Measurements from ENCODE around the gene ADGRF1. TPM values are rescaled to one million over a fixed set of nuclear protein-coding genes. Genes with fewer than 3 reads are reported as not detected.

The ADGRF1 gene
- total RNA-seq, 1 donor from 2014 or later = not detected

DNA sequence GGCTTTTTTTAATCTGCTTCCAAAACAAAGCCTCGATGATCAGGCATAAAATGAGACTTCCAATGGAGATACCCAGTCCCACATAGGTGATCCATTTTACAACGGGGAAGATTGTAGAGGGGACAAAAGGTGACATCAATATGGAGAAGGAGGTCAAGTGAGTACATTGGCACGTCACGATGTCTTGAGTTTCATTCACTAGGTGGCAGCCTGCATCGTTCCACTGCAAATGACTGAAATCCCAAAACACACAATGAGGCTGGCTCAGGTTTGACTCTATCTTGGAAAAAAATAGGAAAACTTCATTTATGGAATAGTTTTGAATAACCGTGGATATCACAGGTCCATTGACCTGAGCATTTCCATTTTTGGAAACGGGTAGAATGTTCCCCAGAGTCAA is 32.5 kb downstream of the ADGRF1 start:
- Mint-ChIP-seq H3K9me3 (ENCODE audit: unreplicated experiment) (no peaks in the 10 kb centered on the region), H3K4me1 (ENCODE audit: unreplicated experiment) (no peaks in the 10 kb centered on the region), H3K4me3 (ENCODE audit: unreplicated experiment) (no peak overlapping the region), H3K27ac (ENCODE audit: unreplicated experiment) (no peak overlapping the region), H3K36me3 (ENCODE audit: unreplicated experiment) (no peaks in the 10 kb centered on the region), H3K27me3 (ENCODE audit: unreplicated experiment) (peaks cover 26% of the 10 kb centered on the region)
- no peak for DNase-seq (ENCODE audit: extremely low spot score, unreplicated experiment)
- no peak for TF ChIP-seq CTCF (IDR thresholded peaks at IDR 0.05)

DNA sequence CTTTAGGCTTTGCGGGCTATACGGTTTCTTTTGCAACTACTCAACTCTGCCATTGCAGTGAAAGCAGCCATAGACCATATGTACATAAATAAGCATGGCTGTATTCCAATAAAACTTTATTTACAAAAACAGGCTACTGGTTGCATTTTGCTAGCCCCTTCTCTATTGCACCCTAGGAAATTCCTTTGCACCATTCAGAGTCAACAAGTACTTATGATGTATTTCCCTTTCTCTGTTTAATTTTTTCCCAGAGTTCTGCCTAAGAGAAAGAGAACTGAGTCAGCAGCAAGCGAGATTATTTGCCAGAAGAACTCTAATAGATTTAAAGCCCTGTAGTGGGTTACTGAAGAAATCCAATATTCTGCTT is 33.8 kb downstream of the ADGRF1 start:
- DNase-seq (ENCODE audit: extremely low spot score, unreplicated experiment) = no peak
- Mint-ChIP-seq H3K4me3 (ENCODE audit: unreplicated experiment) (no peak overlapping the region), H3K36me3 (ENCODE audit: unreplicated experiment) (no peaks in the 10 kb centered on the region), H3K27ac (ENCODE audit: unreplicated experiment) (no peak overlapping the region), H3K4me1 (ENCODE audit: unreplicated experiment) (no peaks in the 10 kb centered on the region), H3K9me3 (ENCODE audit: unreplicated experiment) (no peaks in the 10 kb centered on the region), H3K27me3 (ENCODE audit: unreplicated experiment) (peaks cover 29% of the 10 kb centered on the region)
- TF ChIP-seq CTCF (IDR thresholded peaks at IDR 0.05) = no peak

DNA sequence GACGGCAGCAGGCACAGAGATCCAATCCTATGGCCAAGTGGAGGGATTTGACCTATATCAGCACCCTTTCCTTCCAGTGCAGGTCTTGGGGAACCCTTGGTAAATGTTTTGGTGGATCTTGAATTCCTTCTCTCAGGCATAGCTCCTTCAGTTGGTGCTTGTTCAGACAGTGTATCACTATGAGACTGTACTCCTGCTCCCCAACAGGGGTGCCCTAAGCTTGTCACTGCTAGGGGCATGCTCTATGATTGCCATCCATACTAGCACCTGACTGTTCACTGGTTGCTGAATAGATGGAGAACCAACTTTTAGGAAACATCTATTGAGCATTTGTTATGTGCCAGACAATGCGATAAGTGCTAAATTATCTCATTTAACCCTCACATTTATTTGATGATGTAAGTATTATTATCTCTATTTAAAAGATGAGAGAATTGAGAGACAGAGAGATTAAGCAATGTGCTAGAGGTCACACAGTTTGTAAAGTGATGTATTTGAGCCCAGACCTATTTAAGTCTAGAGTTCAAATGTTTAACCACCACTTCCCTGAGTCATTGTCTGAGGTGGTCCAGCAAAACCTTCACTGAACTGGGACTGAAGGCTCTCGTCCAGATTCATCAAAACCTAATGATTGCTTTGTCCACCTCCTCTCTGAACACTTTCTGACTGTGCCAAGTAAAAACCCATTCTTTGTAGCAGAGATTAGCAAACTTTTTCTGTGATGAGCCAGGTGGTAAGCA is 34.3 kb downstream of the ADGRF1 start:
- Mint-ChIP-seq H3K27me3 (ENCODE audit: unreplicated experiment) (peaks cover 27% of the 10 kb centered on the region), H3K4me3 (ENCODE audit: unreplicated experiment) (no peak overlapping the region), H3K4me1 (ENCODE audit: unreplicated experiment) (no peaks in the 10 kb centered on the region), H3K27ac (ENCODE audit: unreplicated experiment) (no peak overlapping the region), H3K36me3 (ENCODE audit: unreplicated experiment) (no peaks in the 10 kb centered on the region), H3K9me3 (ENCODE audit: unreplicated experiment) (no peaks in the 10 kb centered on the region)
- no peak for DNase-seq (ENCODE audit: extremely low spot score, unreplicated experiment)
- TF ChIP-seq CTCF (IDR thresholded peaks at IDR 0.05) = no peak

DNA sequence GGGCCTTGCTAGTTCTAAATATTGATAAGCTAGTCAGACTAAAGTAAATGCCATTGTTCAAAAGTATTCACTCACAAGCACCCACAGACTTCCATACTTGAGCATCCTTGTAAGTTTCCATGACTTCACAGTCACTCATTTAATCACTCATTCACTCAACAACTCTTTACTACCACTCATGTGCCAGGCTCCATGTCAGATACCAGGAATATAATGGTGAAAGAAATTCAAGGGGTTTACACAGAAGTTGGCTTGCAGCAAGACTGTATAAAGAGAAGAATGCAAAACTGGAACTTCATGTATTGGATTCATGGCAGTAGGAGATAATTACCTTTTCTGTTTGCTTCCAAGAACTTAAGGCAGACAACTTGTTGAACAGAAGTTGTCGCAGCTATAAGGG is 36.6 kb downstream of the ADGRF1 start:
- no peak for TF ChIP-seq CTCF (IDR thresholded peaks at IDR 0.05)
- H3K27ac Mint-ChIP-seq (ENCODE audit: unreplicated experiment) = no peak overlapping the region
- no peak for DNase-seq (ENCODE audit: extremely low spot score, unreplicated experiment)
- no peak overlapping the region for H3K4me3 Mint-ChIP-seq (ENCODE audit: unreplicated experiment)
- peaks cover 21% of the 10 kb centered on the region for H3K27me3 Mint-ChIP-seq (ENCODE audit: unreplicated experiment)
- no peaks in the 10 kb centered on the region for H3K36me3 Mint-ChIP-seq (ENCODE audit: unreplicated experiment)
- H3K9me3 Mint-ChIP-seq (ENCODE audit: unreplicated experiment) = no peaks in the 10 kb centered on the region
- H3K4me1 Mint-ChIP-seq (ENCODE audit: unreplicated experiment) = no peaks in the 10 kb centered on the region

- no peak for TF ChIP-seq CTCF (IDR thresholded peaks at IDR 0.05)
- no peak for DNase-seq (ENCODE audit: extremely low spot score, unreplicated experiment)
- Mint-ChIP-seq H3K4me3 (ENCODE audit: unreplicated experiment) (no peak overlapping the region), H3K4me1 (ENCODE audit: unreplicated experiment) (no peaks in the 10 kb centered on the region), H3K27me3 (ENCODE audit: unreplicated experiment) (peaks cover 22% of the 10 kb centered on the region), H3K9me3 (ENCODE audit: unreplicated experiment) (no peaks in the 10 kb centered on the region), H3K36me3 (ENCODE audit: unreplicated experiment) (no peaks in the 10 kb centered on the region), H3K27ac (ENCODE audit: unreplicated experiment) (no peak overlapping the region)
Observed at GRCh38 chr6:47004463-47004862, 37.7 kb downstream of the ADGRF1 start.
